ENCODE measurements around the gene TMEM233.

TMEM233 gene

DNA sequence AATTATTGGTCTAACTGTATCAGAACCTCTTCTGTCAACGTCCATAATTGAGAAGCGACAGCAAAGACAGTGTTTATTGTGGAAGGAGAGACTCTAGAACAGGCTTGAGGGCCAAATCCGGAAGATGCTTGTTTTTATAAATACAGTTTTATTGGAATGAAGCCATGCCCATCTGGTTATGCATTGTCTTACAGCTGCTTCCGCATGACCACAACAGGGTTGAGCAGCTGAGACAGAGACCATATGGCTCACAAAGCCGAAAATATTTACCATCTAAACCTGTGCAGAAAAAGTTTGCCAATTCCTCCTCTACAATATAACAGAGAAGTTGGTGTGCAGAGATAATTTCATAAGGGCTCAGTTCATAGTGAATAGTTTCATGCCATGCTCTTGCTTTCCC, 98.8 kb downstream of the TMEM233 start:
- no peak overlapping the region for H3K4me3 Mint-ChIP-seq
- no peaks in the 10 kb centered on the region for H3K27me3 Mint-ChIP-seq
- no peaks in the 10 kb centered on the region for H3K9me3 Mint-ChIP-seq
- H3K27ac Mint-ChIP-seq: no peak overlapping the region
- no peaks in the 10 kb centered on the region for H3K4me1 Mint-ChIP-seq
- DNase-seq: no peak
- ATAC-seq: no peak
